Panc1 (cell line): ENCODE data around the gene ZNF189.

Source experiments
- CTCF ChIP-seq: fragments of 450-650 bp; IDR thresholded peaks from 2 replicates; pipeline ENCODE4 v1.5.1; 2017; ENCODE audit warnings: mild to moderate bottlenecking
- POLR2AphosphoS5 ChIP-seq: IDR thresholded peaks from 2 replicates; pipeline ENCODE4 v1.6.1; 2012; ENCODE audit warnings: mild to moderate bottlenecking, low read depth, low read length, moderate library complexity
- SIN3A ChIP-seq: IDR thresholded peaks from 2 replicates; pipeline ENCODE4 v1.6.1; 2012; ENCODE audit warnings: low read depth, mild to moderate bottlenecking, low read length, moderate library complexity, borderline replicate concordance; ENCODE audit not compliant: insufficient read depth
- TCF7L2 ChIP-seq: IDR thresholded peaks from 2 replicates; pipeline ENCODE4 v1.6.1; 2011; ENCODE audit warnings: mild to moderate bottlenecking, low read depth, low read length, inconsistent platforms

GRCh38 chr9:101421653-101422065, 23.0 kb downstream of the ZNF189 start:
- TF ChIP-seq CTCF (no peak), SIN3A (no peak), POLR2AphosphoS5 (no peak), TCF7L2 (no peak)
